ENCODE data around the gene POLE4. TPM values are rescaled to one million over a fixed set of nuclear protein-coding genes. Genes with fewer than 3 reads are reported as not detected.

The POLE4 gene
- total and polyA plus RNA-seq, 7 donors = 26.7 to 147 (median 51.7) TPM

DNA sequence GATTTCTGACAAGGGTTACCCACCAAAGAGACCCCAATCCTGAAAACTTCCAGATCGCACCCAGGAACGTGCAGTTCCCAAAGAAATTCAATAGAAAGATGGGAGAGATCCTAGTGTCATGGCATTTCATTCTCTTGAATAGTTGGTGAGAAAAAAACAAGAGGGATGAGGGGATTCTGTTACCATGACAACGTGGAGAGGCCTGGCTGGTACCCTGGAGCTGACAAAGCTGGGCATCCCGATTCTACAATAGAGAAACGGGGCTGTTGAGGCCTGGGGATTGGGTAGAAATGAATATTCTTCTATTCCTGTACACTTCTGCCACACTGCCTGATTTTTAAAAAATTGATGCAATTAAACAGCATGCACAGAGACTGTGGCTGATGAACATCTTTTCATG, 41.0 kb downstream of the POLE4 start:
- no peaks in the 10 kb centered on the region for H3K27me3 ChIP-seq
- intact Hi-C loops (cut with DNase I) = no loop called here
- no peaks in the 10 kb centered on the region for H3K36me3 ChIP-seq
- TF ChIP-seq POLR2AphosphoS5 (IDR thresholded peaks at IDR 0.05) (no peak), POLR2A (IDR thresholded peaks at IDR 0.05) (no peak), EP300 (IDR thresholded peaks at IDR 0.05) (no peak)
- no peak overlapping the region for H3K27ac ChIP-seq
- no peak for DNase-seq
- WGBS, 2 donors = 92 to 96% methylated on average over 5 of the region's 5 CpGs
- peaks cover 0 to 6% (median 0%) of the 10 kb centered on the region in 4 donors for H3K9me3 ChIP-seq
- no peaks in the 10 kb centered on the region for H3K4me1 ChIP-seq
- H3K4me3 ChIP-seq = no peak overlapping the region

DNA sequence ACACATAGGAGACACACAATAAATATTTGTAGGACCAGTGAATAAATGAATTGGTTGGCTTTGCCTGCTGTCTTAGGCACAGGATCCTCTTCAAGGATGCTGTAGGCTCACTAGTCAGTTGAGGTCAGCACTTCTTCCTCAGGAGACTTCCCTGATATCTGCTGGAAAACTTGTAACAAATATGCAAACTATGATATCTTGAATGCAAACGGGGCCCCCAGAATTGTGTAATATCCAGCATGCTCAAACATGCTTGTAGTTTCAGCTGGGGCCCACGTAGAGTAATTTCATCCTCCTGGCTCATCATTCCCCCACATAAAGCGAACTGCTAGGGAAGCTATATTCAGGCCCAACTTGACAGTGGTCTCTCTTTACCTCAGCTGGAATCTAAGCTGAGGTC, 43.6 kb downstream of the POLE4 start:
- Histone ChIP-seq H3K27me3 (no peaks in the 10 kb centered on the region), H3K36me3 (no peaks in the 10 kb centered on the region), H3K4me1 (no peaks in the 10 kb centered on the region), H3K9me3 (peaks cover 0 to 6% (median 0%) of the 10 kb centered on the region in 4 donors), H3K27ac (no peak overlapping the region), H3K4me3 (no peak overlapping the region)
- DNase-seq = no peak
- 87 to 89% methylated on average over 3 of the region's 3 CpGs for WGBS, 2 donors
- TF ChIP-seq EP300 (IDR thresholded peaks at IDR 0.05) = no peak
- no peak for TF ChIP-seq POLR2A (IDR thresholded peaks at IDR 0.05)
- TF ChIP-seq CTCF (IDR thresholded peaks at IDR 0.05) = no peak
- TF ChIP-seq POLR2AphosphoS5 (IDR thresholded peaks at IDR 0.05) = no peak
- intact Hi-C loops (cut with DNase I) = no loop called here

GRCh38 chr2:75003276-75003675, 44.8 kb downstream of the POLE4 start:
- Histone ChIP-seq H3K4me1 (no peaks in the 10 kb centered on the region), H3K27me3 (no peaks in the 10 kb centered on the region), H3K27ac (no peak overlapping the region), H3K4me3 (no peak overlapping the region), H3K36me3 (no peaks in the 10 kb centered on the region), H3K9me3 (peaks cover 0 to 4% (median 0%) of the 10 kb centered on the region in 4 donors)
- no peak for DNase-seq
- 49 to 76% methylated on average over 2 of the region's 2 CpGs for WGBS, 2 donors
- intact Hi-C loops (cut with DNase I) = no loop called here
- TF ChIP-seq EP300 (IDR thresholded peaks at IDR 0.05) (no peak), POLR2AphosphoS5 (IDR thresholded peaks at IDR 0.05) (no peak), POLR2A (IDR thresholded peaks at IDR 0.05) (no peak), CTCF (IDR thresholded peaks at IDR 0.05) (no peak)

DNA sequence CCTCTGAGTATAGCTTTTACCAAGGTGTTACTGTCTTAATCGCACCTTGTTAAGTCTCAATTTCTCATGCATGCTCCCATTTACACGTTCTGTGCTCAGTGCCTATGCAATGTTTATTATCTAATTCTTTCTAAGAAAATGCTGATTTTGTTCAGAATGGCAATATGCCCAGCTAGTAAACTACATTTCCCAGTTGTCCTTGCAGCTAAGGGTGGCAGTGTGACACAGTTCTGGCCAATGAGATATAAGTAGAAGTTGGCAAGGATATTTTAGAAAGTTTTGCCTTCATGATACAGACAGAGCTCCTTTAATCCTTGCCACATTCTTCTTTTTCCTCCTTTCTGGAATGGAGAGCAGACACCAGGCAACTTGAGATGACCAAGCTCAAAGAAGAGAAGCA, 45.3 kb downstream of the POLE4 start:
- no peak for TF ChIP-seq POLR2AphosphoS5 (IDR thresholded peaks at IDR 0.05)
- no peak for TF ChIP-seq POLR2A (IDR thresholded peaks at IDR 0.05)
- no peak for TF ChIP-seq EP300 (IDR thresholded peaks at IDR 0.05)
- no peak for TF ChIP-seq CTCF (IDR thresholded peaks at IDR 0.05)
- H3K4me1 ChIP-seq = no peaks in the 10 kb centered on the region
- H3K4me3 ChIP-seq = no peak overlapping the region
- H3K36me3 ChIP-seq = no peaks in the 10 kb centered on the region
- no peaks in the 10 kb centered on the region for H3K27me3 ChIP-seq
- intact Hi-C loops (cut with DNase I) = no loop called here
- no peaks in the 10 kb centered on the region for H3K9me3 ChIP-seq
- DNase-seq = no peak
- H3K27ac ChIP-seq = no peak overlapping the region
- 71 to 81% methylated on average over 2 of the region's 2 CpGs for WGBS, 2 donors

GRCh38 chr2:75006041-75006440, 47.6 kb downstream of the POLE4 start:
- H3K36me3 ChIP-seq = no peaks in the 10 kb centered on the region
- no peak overlapping the region for H3K27ac ChIP-seq
- no peaks in the 10 kb centered on the region for H3K27me3 ChIP-seq
- no peak for DNase-seq
- H3K9me3 ChIP-seq = no peaks in the 10 kb centered on the region
- no peak for TF ChIP-seq POLR2A (IDR thresholded peaks at IDR 0.05)
- TF ChIP-seq CTCF (IDR thresholded peaks at IDR 0.05) = no peak
- no peak for TF ChIP-seq POLR2AphosphoS5 (IDR thresholded peaks at IDR 0.05)
- TF ChIP-seq EP300 (IDR thresholded peaks at IDR 0.05) = no peak
- intact Hi-C loops (cut with DNase I) = no loop called here
- H3K4me3 ChIP-seq = no peak overlapping the region
- no peaks in the 10 kb centered on the region for H3K4me1 ChIP-seq
